Pancreas (tissue), 10 donors: ENCODE results near the gene ZNF524. TPM values are rescaled to one million over a fixed set of nuclear protein-coding genes. Genes with fewer than 3 reads are reported as not detected.

ENCODE experiments used
- ATAC-seq, 4 donors: fragments of 200-7000 bp; cut with Tn5 transposase; one replicate each; pipeline versions ENCODE4 v1.8.0 to v1.9.1; 2020; ENCODE audit warnings: mild to moderate bottlenecking in 4 of 4, moderate library complexity in 4 of 4
- DNase-seq, 6 donors: peaks; one replicate each; pipeline ENCODE4 v3.0.0-alpha.2; 2020
- FAIRE-seq: peaks from 2 replicates; lab custom pipeline; 2012; peaks lifted over from hg19 to GRCh38; lab: Jason Lieb, UNC
- H3K27ac ChIP-seq, 4 donors: fragments of 200-600 bp; sonication (generic); 1 replicate in 3 of 4; 2 replicates in 1 of 4; pipeline versions ENCODE4 v1.5.0 to v1.8.0; 2020
- H3K27me3 ChIP-seq, 4 donors: fragments of 200-600 bp; one replicate each; pipeline ENCODE4 v1.8.0; 2021
- H3K36me3 ChIP-seq, 3 donors: fragments of 200-600 bp; sonication (generic) in 1 of 3; one replicate each; pipeline versions ENCODE4 v1.5.0 to v1.8.0; 2020 to 2021
- H3K4me1 ChIP-seq, 3 donors: fragments of 200-600 bp; one replicate each; pipeline ENCODE4 v1.8.0; 2021
- H3K4me3 ChIP-seq, 4 donors: fragments of 200-600 bp; sonication (generic) in 2 of 4; one replicate each; pipeline versions ENCODE4 v1.5.0 to v1.8.0; 2020 to 2021
- H3K9me3 ChIP-seq, 4 donors: fragments of 200-600 bp; one replicate each; pipeline ENCODE4 v1.8.0; 2021
- CTCF ChIP-seq, 4 donors: fragments of 200-600 bp; sonication (generic) in 3 of 4; IDR thresholded peaks; one replicate each; pipeline versions ENCODE4 v1.5.0 to v1.8.0; 2021; ENCODE audit warnings: antibody characterized with exemption in 4 of 4
- WGBS, 2 donors: extraction: QIAGEN DNeasy Blood & Tissue Kit; methylation state at CpG; one replicate each; pipeline ENCODE4 v1.1.7; 2013; 5-methylcytosine and 5-hydroxymethylcytosine counted together
- intact Hi-C, 3 donors: fragments of 100-400 bp; cut with DNase I; formaldehyde crosslinking; loops; one replicate each; pipeline versions ENCODE4 v1.11.1 to v1.14.2; 2022
- polyA plus RNA-seq, 2 donors: library from polyadenylated mRNA; stranded (reverse); fragments of 200-250 nt; gene quantifications; one replicate each; pipeline ENCODE4 v1.2.3, GENCODE V29; 2013
- total RNA-seq, 6 donors: library from RNA; stranded (reverse); fragmentation: NEBNext Ultra II Directional in 4 of 6; extraction: Animal tissue kit (Norgen Biotek cat#: 25700) in 4 of 6; gene quantifications; one replicate each; pipeline versions ENCODE4 v1.2.1 to v1.2.4, GENCODE V29; 2021 to 2023
- donor health status: healthy with polysubstance abuse.
- donor health status: DM: no; HTN: no; CAD: no; lungs with moderate emphysema.
- donor health status: DM: no; HTN: no; CAD: no.
- donor health status: control.
- donor health status: control.
- donor health status: Bipolar disorder and iron deficiency.
- donor health status: DM: yes; HTN: yes; CAD: no.
- donor health status: DM: no; HTN: no; CAD: no.
- donor health status: DM: no; HTN: no; CAD: no.
- donor health status: DM: yes; HTN: yes; CAD: no.

Gene ZNF524
- total and polyA plus RNA-seq, 8 donors = 17.1 to 79.4 (median 33.1) TPM

DNA sequence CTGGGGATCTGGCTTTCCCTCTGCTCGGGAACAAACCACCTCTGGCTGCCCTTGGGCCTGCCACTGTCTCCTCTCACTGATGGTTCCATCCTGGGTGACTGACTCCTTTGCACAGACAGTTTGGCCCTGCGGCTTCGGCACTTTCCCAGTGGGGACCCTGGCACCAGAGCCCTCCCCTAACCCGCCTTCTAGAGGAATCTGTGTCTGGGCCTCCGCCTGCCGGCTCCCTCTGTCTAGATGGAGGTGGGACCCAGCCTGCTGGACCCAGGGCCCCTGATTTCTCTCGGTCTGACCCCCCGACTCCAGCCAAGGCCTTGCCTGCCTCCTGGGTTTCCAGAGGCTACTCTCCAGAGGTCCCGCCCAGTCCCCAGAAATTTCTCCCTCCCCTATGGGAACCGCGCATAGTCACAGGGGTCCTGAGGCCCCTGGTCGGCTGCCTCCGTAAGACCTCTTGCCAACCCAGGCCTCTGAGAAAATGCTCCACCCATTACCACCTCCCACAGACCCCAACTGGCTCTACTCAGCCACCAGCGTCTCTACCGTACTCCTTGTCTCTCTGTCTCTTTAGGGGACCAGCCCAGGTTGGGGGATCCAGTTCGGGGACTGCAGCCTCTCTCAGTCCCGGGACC lies 50.6 kb downstream of the ZNF524 start:
- TF ChIP-seq CTCF (IDR thresholded peaks at IDR 0.05) = no peak

GRCh38 chr19:55651236-55651635 lies 51.1 kb downstream of the ZNF524 start:
- no peak for TF ChIP-seq CTCF (IDR thresholded peaks at IDR 0.05)
- H3K4me1 ChIP-seq = peaks cover 4 to 15% (median 10%) of the 10 kb centered on the region in 3 donors
- FAIRE-seq (no peak), DNase-seq (peak in 3 of 6 donors; percentile 20 to 78 (median 46)), ATAC-seq (no peak)
- WGBS, 2 donors = 83 to 85% methylated on average over 18 of the region's 18 CpGs
- H3K27me3 ChIP-seq = no peaks in the 10 kb centered on the region
- no peaks in the 10 kb centered on the region for H3K9me3 ChIP-seq
- no peak overlapping the region for H3K27ac ChIP-seq
- intact Hi-C loops = no loop called here
- no peaks in the 10 kb centered on the region for H3K36me3 ChIP-seq
- no peak overlapping the region for H3K4me3 ChIP-seq

More for the DNA sequence above, 50.6 kb downstream of the ZNF524 start:
- Histone ChIP-seq H3K36me3 (no peaks in the 10 kb centered on the region), H3K27ac (no peak overlapping the region), H3K4me3 (no peak overlapping the region), H3K9me3 (no peaks in the 10 kb centered on the region), H3K27me3 (no peaks in the 10 kb centered on the region), H3K4me1 (peaks cover 0 to 12% (median 6%) of the 10 kb centered on the region in 3 donors)
- WGBS, 2 donors = 88 to 91% methylated on average over 17 of the region's 17 CpGs
- FAIRE-seq (no peak), ATAC-seq (no peak), DNase-seq (peak in 2 of 6 donors; percentile 37 to 71)
- intact Hi-C loops = no loop called here

DNA sequence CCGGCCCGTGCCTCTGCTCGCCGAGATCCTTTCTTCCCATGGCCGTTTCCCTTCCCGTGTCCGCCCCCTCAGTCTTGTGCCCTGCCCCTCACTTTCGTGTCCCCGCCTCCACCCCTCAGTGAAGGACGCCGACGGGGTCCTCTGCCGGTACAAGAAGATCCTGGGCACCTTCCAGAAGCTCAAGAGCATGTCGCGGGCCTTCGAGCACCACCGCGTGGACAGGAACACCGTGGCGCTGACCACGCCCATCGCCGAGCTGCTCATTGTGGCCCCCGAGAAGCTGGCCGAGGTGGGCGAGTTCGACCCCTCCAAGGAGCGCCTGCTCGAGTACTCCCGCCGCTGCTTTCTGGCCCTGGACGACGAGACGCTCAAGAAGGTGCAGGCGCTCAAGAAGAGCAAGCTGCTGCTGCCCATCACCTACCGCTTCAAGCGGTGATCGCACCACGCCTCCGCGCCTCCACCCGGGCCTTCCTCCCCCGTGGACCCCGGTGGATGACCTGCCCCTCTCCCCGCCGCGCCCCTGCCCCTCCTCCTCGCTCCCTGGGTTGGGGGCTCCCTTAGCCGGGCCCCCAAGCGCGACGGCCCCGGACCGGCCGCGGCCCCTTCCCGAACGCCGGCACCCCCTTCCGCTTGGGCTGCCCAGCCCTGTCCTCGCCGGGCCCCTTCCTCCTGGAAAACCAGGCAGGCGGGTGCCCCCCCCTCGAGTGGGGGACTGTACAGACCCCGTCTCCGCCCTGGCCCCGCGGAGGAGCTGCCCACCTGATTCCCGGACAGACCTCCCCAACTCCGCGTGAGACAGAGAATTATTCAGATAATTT lies 52.4 kb downstream of the ZNF524 start:
- 85% methylated on average over 65 to 71 of the region's 71 CpGs for WGBS, 2 donors
- Histone ChIP-seq H3K27ac (no peak overlapping the region), H3K4me1 (peaks cover 14 to 23% (median 17%) of the 10 kb centered on the region in 3 donors), H3K27me3 (no peaks in the 10 kb centered on the region), H3K4me3 (no peak overlapping the region), H3K36me3 (no peaks in the 10 kb centered on the region), H3K9me3 (no peaks in the 10 kb centered on the region)
- FAIRE-seq (no peak), DNase-seq (peak in 4 of 6 donors; percentile 56 to 85 (median 68)), ATAC-seq (no peak)
- no peak for TF ChIP-seq CTCF (IDR thresholded peaks at IDR 0.05)
- intact Hi-C loops = no loop called here

Other genes with a start within 250 kb of the ZNF524 start
- under 1 TPM in 1 of 6 donors, not detected in 5; 0.62 TPM for gene COX6B2, start 245.6 kb upstream of the ZNF524 start, total RNA-seq
- gene COX6B2, start 245.6 kb upstream of the ZNF524 start, polyA plus RNA-seq = under 1 TPM; 0.28 to 0.42 TPM
- not detected for gene GARIN5B, start 237.0 kb upstream of the ZNF524 start, total RNA-seq
- gene GARIN5B, start 237.0 kb upstream of the ZNF524 start, polyA plus RNA-seq = not detected
- gene IL11, start 229.8 kb upstream of the ZNF524 start, total RNA-seq = under 1 TPM in 3 of 6 donors, not detected in 3; 0.20 to 0.41 (median 0.37) TPM
- under 1 TPM; 0.16 to 0.19 TPM for gene IL11, start 229.8 kb upstream of the ZNF524 start, polyA plus RNA-seq
- gene TMEM190, start 223.5 kb upstream of the ZNF524 start, total RNA-seq = not detected
- gene TMEM190, start 223.5 kb upstream of the ZNF524 start, polyA plus RNA-seq = under 1 TPM in 1 of 2 donors, not detected in 1; 0.45 TPM
- 10 to 100 TPM; 14.7 to 32.7 (median 21.3) TPM for gene TMEM238, start 216.0 kb upstream of the ZNF524 start, total RNA-seq
- gene TMEM238, start 216.0 kb upstream of the ZNF524 start, polyA plus RNA-seq = under 1 TPM; 0.42 TPM
- 1,000 to 10,000 TPM in 1 of 6 donors, 100 to 1,000 TPM in 5; 420 to 1,198 (median 819) TPM for gene RPL28, start 214.4 kb upstream of the ZNF524 start, total RNA-seq
- 1,000 to 10,000 TPM in 1 of 2 donors, 100 to 1,000 TPM in 1; 738 to 1,109 TPM for gene RPL28, start 214.4 kb upstream of the ZNF524 start, polyA plus RNA-seq
- gene UBE2S, start 192.5 kb upstream of the ZNF524 start, total RNA-seq = 1 to 10 TPM; 2.0 to 7.3 (median 5.1) TPM
- 1 to 10 TPM; 3.6 to 5.0 TPM for gene UBE2S, start 192.5 kb upstream of the ZNF524 start, polyA plus RNA-seq
- gene SHISA7, start 157.0 kb upstream of the ZNF524 start, total RNA-seq = under 1 TPM in 3 of 6 donors, not detected in 3; 0.05 to 0.16 (median 0.06) TPM
- gene SHISA7, start 157.0 kb upstream of the ZNF524 start, polyA plus RNA-seq = under 1 TPM; 0.04 to 0.33 TPM
- gene ISOC2, start 138.6 kb upstream of the ZNF524 start, total RNA-seq = 10 to 100 TPM; 13.0 to 23.9 (median 20.9) TPM
- gene ISOC2, start 138.6 kb upstream of the ZNF524 start, polyA plus RNA-seq = 10 to 100 TPM; 38.3 to 43.9 TPM
- not detected for gene C19orf85, start 135.5 kb upstream of the ZNF524 start, total RNA-seq
- not detected for gene C19orf85, start 135.5 kb upstream of the ZNF524 start, polyA plus RNA-seq
- 1 to 10 TPM; 3.4 to 6.2 (median 4.1) TPM for gene ZNF628, start 123.7 kb upstream of the ZNF524 start, total RNA-seq
- gene ZNF628, start 123.7 kb upstream of the ZNF524 start, polyA plus RNA-seq = 1 to 10 TPM; 2.6 to 7.8 TPM
- 10 to 100 TPM in 1 of 6 donors, 1 to 10 TPM in 5; 5.8 to 10.1 (median 7.5) TPM for gene NAT14, start 115.1 kb upstream of the ZNF524 start, total RNA-seq
- 10 to 100 TPM; 27.9 to 32.4 TPM for gene NAT14, start 115.1 kb upstream of the ZNF524 start, polyA plus RNA-seq
- gene SSC5D, start 111.9 kb upstream of the ZNF524 start, total RNA-seq = 1 to 10 TPM in 4 of 6 donors, under 1 TPM in 2; 0.60 to 5.3 (median 1.4) TPM
- 1 to 10 TPM in 1 of 2 donors, under 1 TPM in 1; 0.77 to 2.1 TPM for gene SSC5D, start 111.9 kb upstream of the ZNF524 start, polyA plus RNA-seq
- gene SBK2, start 63.2 kb upstream of the ZNF524 start, total RNA-seq = under 1 TPM in 1 of 6 donors, not detected in 5; 0.43 TPM
- under 1 TPM; 0.28 to 0.46 TPM for gene SBK2, start 63.2 kb upstream of the ZNF524 start, polyA plus RNA-seq
- gene SBK3, start 54.7 kb upstream of the ZNF524 start, total RNA-seq = under 1 TPM in 2 of 6 donors, not detected in 4; 0.19 to 0.28 TPM
- under 1 TPM; 0.11 to 0.16 TPM for gene SBK3, start 54.7 kb upstream of the ZNF524 start, polyA plus RNA-seq
- 10 to 100 TPM in 1 of 6 donors, 1 to 10 TPM in 5; 6.5 to 12.7 (median 9.2) TPM for gene ZNF579, start 19.4 kb upstream of the ZNF524 start, total RNA-seq
- 10 to 100 TPM; 11.6 to 16.1 TPM for gene ZNF579, start 19.4 kb upstream of the ZNF524 start, polyA plus RNA-seq
- gene FIZ1, start 771 bp upstream of the ZNF524 start, total RNA-seq = 10 to 100 TPM in 2 of 6 donors, 1 to 10 TPM in 4; 6.8 to 12.1 (median 8.9) TPM
- gene FIZ1, start 771 bp upstream of the ZNF524 start, polyA plus RNA-seq = 10 to 100 TPM; 12.6 TPM
- gene ZNF865, start 5.4 kb downstream of the ZNF524 start, total RNA-seq = 1 to 10 TPM; 6.6 to 9.0 (median 7.8) TPM
- gene ZNF865, start 5.4 kb downstream of the ZNF524 start, polyA plus RNA-seq = 1 to 10 TPM; 5.7 to 9.7 TPM
- gene ZNF784, start 24.3 kb downstream of the ZNF524 start, total RNA-seq = 1 to 10 TPM; 3.7 to 5.8 (median 4.6) TPM
- gene ZNF784, start 24.3 kb downstream of the ZNF524 start, polyA plus RNA-seq = 10 to 100 TPM; 10.3 to 12.9 TPM
- 10 to 100 TPM; 12.7 to 24.3 (median 17.6) TPM for gene ZNF580, start 40.7 kb downstream of the ZNF524 start, total RNA-seq
- 10 to 100 TPM; 35.0 to 40.5 TPM for gene ZNF580, start 40.7 kb downstream of the ZNF524 start, polyA plus RNA-seq
- gene ZNF581, start 43.4 kb downstream of the ZNF524 start, total RNA-seq = 10 to 100 TPM; 12.9 to 23.2 (median 16.9) TPM
- gene ZNF581, start 43.4 kb downstream of the ZNF524 start, polyA plus RNA-seq = 10 to 100 TPM; 13.8 to 16.6 TPM
- gene CCDC106, start 47.9 kb downstream of the ZNF524 start, total RNA-seq = 1 to 10 TPM; 3.2 to 6.2 (median 5.0) TPM
- 10 to 100 TPM; 20.7 to 22.8 TPM for gene CCDC106, start 47.9 kb downstream of the ZNF524 start, polyA plus RNA-seq
- gene U2AF2, start 54.7 kb downstream of the ZNF524 start, total RNA-seq = 10 to 100 TPM; 38.4 to 97.0 (median 58.8) TPM
- 100 to 1,000 TPM in 1 of 2 donors, 10 to 100 TPM in 1; 74.8 to 113 TPM for gene U2AF2, start 54.7 kb downstream of the ZNF524 start, polyA plus RNA-seq
- 100 to 1,000 TPM in 1 of 6 donors, 10 to 100 TPM in 5; 64.9 to 102 (median 84.6) TPM for gene EPN1, start 74.9 kb downstream of the ZNF524 start, total RNA-seq
- 10 to 100 TPM; 38.4 to 76.8 TPM for gene EPN1, start 74.9 kb downstream of the ZNF524 start, polyA plus RNA-seq
- gene NLRP9, start 138.1 kb downstream of the ZNF524 start, total RNA-seq = under 1 TPM in 2 of 6 donors, not detected in 4; 0.09 to 0.12 TPM
- gene NLRP9, start 138.1 kb downstream of the ZNF524 start, polyA plus RNA-seq = under 1 TPM; 0.04 to 0.05 TPM
- under 1 TPM in 2 of 6 donors, not detected in 4; 0.17 to 0.75 TPM for gene RFPL4A, start 158.8 kb downstream of the ZNF524 start, total RNA-seq
- gene RFPL4A, start 158.8 kb downstream of the ZNF524 start, polyA plus RNA-seq = under 1 TPM in 1 of 2 donors, not detected in 1; 0.70 TPM
- gene RFPL4AL1, start 168.8 kb downstream of the ZNF524 start, total RNA-seq = not detected
- not detected for gene RFPL4AL1, start 168.8 kb downstream of the ZNF524 start, polyA plus RNA-seq
- under 1 TPM in 5 of 6 donors, not detected in 1; 0.06 to 0.22 (median 0.14) TPM for gene NLRP11, start 231.7 kb downstream of the ZNF524 start, total RNA-seq
- under 1 TPM; 0.04 to 0.09 TPM for gene NLRP11, start 231.7 kb downstream of the ZNF524 start, polyA plus RNA-seq
- not detected for gene NLRP4, start 236.3 kb downstream of the ZNF524 start, total RNA-seq
- gene NLRP4, start 236.3 kb downstream of the ZNF524 start, polyA plus RNA-seq = not detected